ENCODE data around the gene FBXW5. TPM values are rescaled to one million over a fixed set of nuclear protein-coding genes. Genes with fewer than 3 reads are reported as not detected.

The FBXW5 gene
- total RNA-seq, 1 experiment from 2014 or later = 62.2 TPM

GRCh38 chr9:136936645-136937170, 7.8 kb downstream of the FBXW5 start:
- no peak overlapping the region for H3K56ac ChIP-seq (ENCODE audit: insufficient read length, low read depth, low read length)
- H3K79me1 ChIP-seq (ENCODE audit: insufficient read depth, low read depth, low read length, poor library complexity, severe bottlenecking) = no peaks in the 10 kb centered on the region
- no peak overlapping the region for H3K27ac ChIP-seq (ENCODE audit: insufficient read length, low read depth, low read length)
- no peak for DNase-seq
- H3K79me2 ChIP-seq (ENCODE audit: insufficient read depth, low read length) = no peaks in the 10 kb centered on the region
- Mint-ChIP-seq H3K27ac (peak overlapping the region; percentile 15 to 68 (median 47); a peak in 2 of 7 replicates), H3K4me1 (peaks cover 8 to 16% of the 10 kb centered on the region in 2 experiments), H3K27me3 (ENCODE audit: low read depth) (peaks cover 3% of the 10 kb centered on the region; the same call in 1 of the 2 replicates), H3K9me3 (no peaks in the 10 kb centered on the region), H3K36me3 (ENCODE audit: insufficient read depth in 1 of 3, low read depth in 3 of 3) (peaks cover 16 to 71% (median 46%) of the 10 kb centered on the region in 3 experiments), H3K4me3 (no peak overlapping the region)
- no peak overlapping the region for H2BK20ac ChIP-seq (ENCODE audit: low read depth, low read length, poor library complexity, severe bottlenecking)
- H4K8ac ChIP-seq (replicated peaks; ENCODE audit: insufficient read length, low read depth, low read length) = no peak overlapping the region
- H4K5ac ChIP-seq (ENCODE audit: insufficient read length, low read depth, low read length) = no peak overlapping the region
- no peaks in the 10 kb centered on the region for H3K9me3 ChIP-seq (ENCODE audit: control insufficient read depth, low read depth, low read length)
- H2BK15ac ChIP-seq (ENCODE audit: low read depth, low read length) = no peak overlapping the region
- H4K91ac ChIP-seq (ENCODE audit: insufficient read length, low read depth, low read length) = no peak overlapping the region
- H4K20me1 ChIP-seq (ENCODE audit: control insufficient read depth, insufficient read depth, insufficient read length) = no peaks in the 10 kb centered on the region
- H3K23ac ChIP-seq (ENCODE audit: insufficient read length, low read depth, low read length) = no peak overlapping the region
- no peaks in the 10 kb centered on the region for H3K23me2 ChIP-seq (ENCODE audit: insufficient read length, low read depth, low read length, poor library complexity, severe bottlenecking)
- no peak overlapping the region for H3K4ac ChIP-seq (ENCODE audit: low read depth, low read length)
- no peak overlapping the region for H2BK120ac ChIP-seq (ENCODE audit: low read depth, low read length, poor library complexity, severe bottlenecking)
- H2BK12ac ChIP-seq (ENCODE audit: insufficient read length, low read depth, low read length) = no peak overlapping the region
- no peak overlapping the region for H2BK5ac ChIP-seq (ENCODE audit: insufficient read length, low read length)
- H3K9ac ChIP-seq (ENCODE audit: extremely low read depth, insufficient read length, low read length) = no peak overlapping the region
- no peaks in the 10 kb centered on the region; the same call in 1 of the 2 replicates for H3K4me1 ChIP-seq (ENCODE audit: insufficient read depth, low read length)
- no peaks in the 10 kb centered on the region for H3K27me3 ChIP-seq (ENCODE audit: insufficient read depth, low read length)
- no peak for TF ChIP-seq CTCF (conservative IDR thresholded peaks at IDR 0.05)
- H2AFZ ChIP-seq (ENCODE audit: low read length) = no peak overlapping the region
- no CpG with 5 or more reads among the region's 8 CpGs for WGBS (ENCODE audit: extremely low coverage, insufficient read length, low lambda C conversion rate)
- H3K14ac ChIP-seq (ENCODE audit: insufficient read depth, low read length) = no peak overlapping the region
- H2AK5ac ChIP-seq (ENCODE audit: insufficient read length, low read length) = no peak overlapping the region
- H3T11ph ChIP-seq (ENCODE audit: low read length) = no peak overlapping the region
- no peak overlapping the region for H3K4me2 ChIP-seq (ENCODE audit: insufficient read depth, insufficient read length, low read length)
- H3K18ac ChIP-seq (ENCODE audit: insufficient read length, low read depth, low read length) = no peak overlapping the region
